ENCODE data around the gene TTLL1.
"Not testable (repeated sequence)": the region's sequence is repeated elsewhere in the genome, so short reads cannot be mapped to it uniquely, and the experiment has no call there.

The TTLL1 gene

DNA sequence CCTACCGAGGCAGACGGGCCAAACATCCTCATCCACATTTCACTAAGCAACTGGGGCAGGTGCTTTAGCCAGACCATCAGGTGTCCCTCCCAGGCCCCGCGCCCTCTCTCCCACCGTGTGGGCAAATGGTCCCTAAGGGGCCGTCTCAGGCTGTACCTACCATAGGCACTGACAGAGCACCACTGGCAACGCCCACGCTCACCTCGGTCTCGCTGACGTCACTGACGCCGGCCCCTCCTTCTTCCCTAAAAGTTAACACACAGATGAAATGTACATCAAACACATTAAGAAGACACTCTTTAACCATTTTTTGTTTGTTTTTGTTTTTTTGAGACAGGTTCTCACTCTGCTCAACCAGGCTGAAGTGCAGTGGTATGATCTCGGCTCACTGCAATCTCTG lies 9.4 kb downstream of the TTLL1 start:
- DNase-seq (ENCODE audit: low read depth), result no peak
- H3K4me3 ChIP-seq (ENCODE audit: low read depth, low read length), result no peak overlapping the region

DNA sequence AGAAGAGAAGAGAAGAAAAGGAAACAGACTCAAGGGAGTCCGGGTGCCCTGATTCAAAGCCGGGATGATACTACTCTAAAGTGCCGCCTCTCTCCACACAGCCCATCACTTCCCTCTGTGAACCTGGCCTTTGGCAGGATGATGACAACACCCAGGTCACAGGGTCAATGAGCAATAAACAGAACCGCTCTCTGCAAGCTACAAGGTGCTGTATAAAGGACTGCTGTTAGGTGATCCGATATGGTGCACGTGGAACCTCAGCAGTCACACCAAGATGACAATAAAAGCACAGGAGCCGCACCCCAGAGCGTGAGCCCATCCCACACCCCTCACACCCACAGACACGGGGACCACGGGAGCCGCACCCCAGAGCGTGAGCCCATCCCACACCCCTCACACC lies 10.7 kb downstream of the TTLL1 start:
- no peak for DNase-seq (ENCODE audit: low read depth)
- H3K4me3 ChIP-seq (ENCODE audit: low read depth, low read length), result no peak overlapping the region

DNA sequence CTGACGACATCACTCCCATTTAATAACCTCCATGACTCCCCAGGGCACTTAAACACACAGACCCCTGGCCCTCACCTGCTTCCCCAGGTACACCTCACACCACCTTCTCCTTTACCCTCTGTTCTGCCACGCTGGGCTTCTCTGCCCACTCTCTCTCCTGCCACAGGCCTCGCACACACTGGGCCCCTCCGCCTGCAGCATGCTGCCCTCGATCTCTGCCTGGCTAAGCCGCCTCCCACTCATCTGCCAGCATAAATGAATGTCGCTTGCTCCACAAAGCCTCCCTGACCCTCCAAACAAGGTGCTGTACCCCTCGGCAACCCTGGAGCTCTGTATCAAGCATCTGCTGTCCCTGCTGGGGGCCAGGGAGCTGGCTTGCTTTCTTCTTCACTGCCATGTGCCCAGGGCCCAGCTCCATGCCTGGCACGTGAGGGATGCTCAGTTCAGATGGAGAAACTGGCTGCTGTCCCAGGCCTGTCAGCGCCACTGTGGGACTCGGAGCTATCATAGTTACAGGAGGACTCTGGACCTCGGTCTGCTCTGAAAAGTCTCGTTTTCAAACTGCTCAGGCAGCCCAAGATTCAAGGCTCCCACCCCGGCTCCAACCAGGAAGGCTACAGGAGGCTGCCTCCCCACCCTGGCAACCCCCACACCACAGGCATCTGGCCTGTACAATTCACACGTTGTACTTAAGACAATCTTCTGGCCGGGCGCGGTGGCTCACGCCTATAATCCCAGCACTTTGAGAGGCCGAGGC lies 11.9 kb downstream of the TTLL1 start:
- H3K4me3 ChIP-seq (ENCODE audit: low read depth, low read length), result no peak overlapping the region
- DNase-seq (ENCODE audit: low read depth), result no peak

DNA sequence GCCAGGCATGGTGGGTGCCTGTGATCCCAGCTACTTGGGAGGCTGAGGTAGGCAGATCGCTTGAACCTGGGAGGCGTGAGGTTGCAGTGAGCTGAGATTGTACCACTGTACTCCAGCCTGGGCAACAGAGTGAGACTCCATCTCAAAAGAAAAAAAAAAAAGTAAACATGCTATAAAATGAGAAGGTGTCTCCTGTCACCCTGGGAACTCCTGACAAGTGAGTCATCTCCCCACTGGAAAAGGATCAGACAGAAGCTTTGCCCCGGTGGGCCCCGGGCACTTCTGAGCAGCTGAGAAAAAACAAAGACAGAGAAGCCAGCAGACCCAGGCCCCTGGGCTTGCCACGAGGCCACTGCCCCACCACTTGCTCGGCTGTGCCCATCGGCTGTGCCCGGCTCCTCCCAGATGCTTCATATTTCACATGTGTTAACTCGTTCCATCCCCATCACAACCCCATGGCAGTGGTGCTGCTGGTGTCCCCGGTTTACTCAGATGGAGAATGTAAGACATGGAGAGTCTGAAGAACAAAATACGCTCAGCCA lies 22.3 kb downstream of the TTLL1 start:
- no peak for DNase-seq (ENCODE audit: low read depth)
- H3K4me3 ChIP-seq (ENCODE audit: low read depth, low read length), result no peak overlapping the region

DNA sequence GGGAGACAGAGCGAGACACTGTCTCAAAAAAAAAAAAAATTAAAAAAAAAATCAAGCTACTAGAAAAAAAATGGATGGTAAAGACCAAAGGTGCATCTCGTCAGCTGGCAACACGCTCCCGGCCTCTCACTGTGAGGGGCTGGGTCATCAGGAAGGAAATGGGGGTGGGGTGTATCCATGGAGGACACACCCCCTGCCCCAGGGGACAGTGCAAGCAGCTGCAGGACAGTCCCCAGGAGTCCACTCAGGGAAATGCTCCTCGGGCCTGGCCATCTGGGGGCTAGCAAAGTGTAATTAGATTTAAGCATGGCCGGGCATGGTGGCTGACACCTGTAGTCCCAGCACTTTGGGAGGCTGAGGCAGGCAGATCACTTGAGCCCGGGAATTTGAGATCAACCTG lies 23.1 kb downstream of the TTLL1 start:
- DNase-seq (ENCODE audit: low read depth), result no peak
- no peak overlapping the region for H3K4me3 ChIP-seq (ENCODE audit: low read depth, low read length)

DNA sequence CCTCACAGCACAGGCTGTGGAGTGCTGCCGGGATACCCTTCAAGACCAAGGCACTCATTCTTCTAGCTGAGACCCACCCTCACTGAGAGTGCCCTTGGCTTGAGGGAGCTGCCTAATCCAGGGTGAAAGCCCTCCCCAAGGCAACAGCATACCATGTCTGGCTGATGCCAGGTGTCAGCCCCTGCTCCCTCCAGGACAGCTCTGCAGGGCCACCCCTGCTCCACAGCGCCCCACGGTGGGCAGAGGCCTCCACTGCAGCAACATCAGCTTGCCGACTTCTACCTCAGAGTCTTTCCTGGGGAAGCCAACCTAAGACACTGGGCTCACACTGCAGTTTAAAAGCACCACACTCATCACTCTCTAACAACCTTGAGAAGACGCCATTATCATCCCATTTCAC lies 29.0 kb downstream of the TTLL1 start:
- no peak overlapping the region for H3K4me3 ChIP-seq (ENCODE audit: low read depth, low read length)
- DNase-seq (ENCODE audit: low read depth), result no peak

DNA sequence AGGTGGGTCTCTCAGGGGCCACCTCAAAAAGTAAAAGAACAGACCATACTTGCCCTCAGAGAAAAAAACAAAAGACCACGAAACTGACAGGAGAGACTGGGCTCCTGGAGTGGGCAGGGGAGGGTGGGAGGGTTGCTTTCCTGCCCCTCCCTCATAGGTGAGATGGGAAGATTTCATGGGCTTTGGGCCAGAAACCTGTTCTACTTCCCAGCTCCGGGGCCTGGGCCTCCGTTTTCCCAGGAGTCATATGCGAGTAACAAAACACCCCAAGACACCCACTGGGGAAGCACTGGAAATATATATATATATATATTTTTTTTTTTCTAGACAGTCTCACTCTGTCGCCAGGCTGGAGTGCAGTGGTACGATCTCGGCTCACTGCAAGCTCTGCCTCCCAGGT lies 31.6 kb downstream of the TTLL1 start:
- DNase-seq (ENCODE audit: low read depth), result no peak
- no peak overlapping the region for H3K4me3 ChIP-seq (ENCODE audit: low read depth, low read length)

DNA sequence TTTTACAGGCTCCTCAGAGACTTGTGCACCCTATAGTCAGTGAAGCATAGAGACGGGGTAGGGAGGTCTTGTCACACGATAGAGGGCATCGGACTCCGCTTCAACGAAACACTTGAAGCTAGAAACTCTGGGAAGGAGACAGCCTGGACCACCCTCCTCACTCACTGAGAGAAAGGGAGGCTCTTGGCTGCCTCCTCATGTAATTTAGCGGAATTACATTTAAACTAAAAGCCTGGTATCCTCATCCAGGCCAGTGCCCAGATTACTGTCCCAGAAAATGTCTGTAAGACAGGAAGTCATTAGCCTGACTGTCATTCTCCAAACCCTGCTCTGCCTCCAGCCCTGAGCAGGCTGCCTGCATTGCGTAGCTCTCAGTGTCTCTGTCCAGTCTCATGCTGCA lies 36.0 kb downstream of the TTLL1 start:
- DNase-seq (ENCODE audit: low read depth), result no peak
- H3K4me3 ChIP-seq (ENCODE audit: low read depth, low read length), result no peak overlapping the region

DNA sequence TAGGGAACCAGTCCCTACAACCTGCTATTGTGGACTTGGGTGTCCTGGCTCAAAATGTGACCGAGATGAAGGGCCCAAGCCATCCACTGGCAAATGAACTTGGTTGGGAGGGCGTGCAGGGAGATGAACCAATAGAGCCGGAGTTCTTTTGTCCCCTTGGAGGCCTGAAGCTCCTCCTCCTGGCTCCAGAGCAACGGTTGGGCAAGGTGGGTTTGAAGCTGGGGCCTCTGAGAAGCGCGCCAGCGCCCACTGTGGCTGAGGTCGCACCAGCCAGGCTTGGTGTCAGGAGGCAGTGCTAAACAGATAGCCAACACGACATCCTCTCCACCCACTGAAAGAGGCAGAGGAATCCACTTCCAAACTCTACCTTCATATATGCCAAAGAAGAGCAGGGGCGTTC lies 38.2 kb downstream of the TTLL1 start:
- no peak overlapping the region for H3K4me3 ChIP-seq (ENCODE audit: low read depth, low read length)
- DNase-seq (ENCODE audit: low read depth), result no peak

DNA sequence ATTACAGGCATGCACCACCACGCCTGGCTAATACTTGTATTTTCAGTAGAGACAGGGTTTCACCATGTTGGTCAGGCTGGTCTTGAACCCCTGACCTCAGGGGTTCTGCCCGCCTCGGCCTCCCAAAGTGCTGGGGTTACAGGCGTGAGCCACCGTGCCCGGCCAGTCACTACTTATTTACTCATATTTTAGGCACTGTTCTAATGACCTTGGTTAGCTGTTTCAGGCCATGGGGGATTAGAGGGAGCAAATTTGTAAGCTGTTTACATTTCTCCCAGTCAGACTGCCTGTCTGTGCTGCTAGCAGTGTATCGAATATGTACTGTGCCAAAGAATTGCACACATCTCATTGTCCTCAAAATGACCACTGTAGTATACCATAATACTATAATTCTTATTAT lies 41.6 kb downstream of the TTLL1 start:
- DNase-seq (ENCODE audit: low read depth), result no peak

DNA sequence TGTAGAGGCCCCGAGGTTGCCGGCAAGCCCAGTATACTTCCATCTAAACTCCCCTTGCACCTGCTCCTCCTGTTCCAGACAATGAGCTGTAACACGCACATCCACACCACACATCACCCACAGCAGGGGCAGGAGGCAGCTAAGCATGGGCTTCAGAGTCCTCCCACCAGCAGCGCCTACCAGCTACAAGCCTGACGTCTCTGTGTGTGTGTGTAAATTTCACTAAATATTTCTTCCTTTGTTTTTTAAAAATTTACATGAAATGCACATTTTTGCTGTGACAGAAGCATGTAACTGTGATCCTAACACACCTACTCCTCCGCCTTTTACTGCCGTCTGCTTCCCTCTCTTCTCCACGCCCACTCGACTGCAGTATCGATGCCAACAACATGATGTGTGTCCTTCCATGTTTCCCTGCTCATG lies 44.9 kb downstream of the TTLL1 start:
- no peak overlapping the region for H3K4me3 ChIP-seq (ENCODE audit: low read depth, low read length)
- DNase-seq (ENCODE audit: low read depth), result no peak

More for the DNA sequence above, 41.6 kb downstream of the TTLL1 start:
- no peak overlapping the region for H3K4me3 ChIP-seq (ENCODE audit: low read depth, low read length)

DNA sequence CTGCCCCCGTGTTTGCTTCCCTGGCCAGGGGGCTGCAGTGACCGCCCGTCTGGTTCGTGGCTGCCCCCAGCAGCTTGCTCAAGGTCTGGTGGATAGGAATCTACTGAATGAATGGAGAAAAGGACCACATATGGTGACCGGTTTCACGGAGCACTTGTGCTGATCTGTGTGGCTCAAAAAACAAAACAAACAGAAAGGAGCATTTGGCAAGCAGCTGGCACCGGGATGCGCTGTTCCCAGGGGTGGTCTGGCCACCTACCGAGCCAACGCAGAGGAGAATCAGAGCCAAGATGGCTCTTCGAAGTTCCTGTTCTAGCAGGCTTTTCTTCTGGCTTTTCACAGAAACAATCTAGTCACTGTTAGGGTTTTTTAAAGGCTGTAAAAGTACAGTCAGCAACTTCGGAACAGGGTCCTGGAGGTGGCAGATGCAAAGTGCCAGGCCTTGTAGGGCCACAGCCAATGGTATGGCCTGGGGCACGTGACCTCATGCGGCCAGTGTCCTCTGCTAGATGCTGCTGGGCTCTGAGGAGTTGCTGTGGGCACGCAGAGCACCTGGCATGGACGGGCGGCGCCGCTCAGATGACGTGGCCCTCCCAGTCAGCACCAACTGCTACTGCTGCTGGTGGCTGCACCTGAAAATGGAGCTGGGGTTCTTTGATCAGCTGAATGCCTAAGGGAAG lies 47.0 kb downstream of the TTLL1 start:
- DNase-seq (ENCODE audit: low read depth), result no peak
- no peak overlapping the region for H3K4me3 ChIP-seq (ENCODE audit: low read depth, low read length)

DNA sequence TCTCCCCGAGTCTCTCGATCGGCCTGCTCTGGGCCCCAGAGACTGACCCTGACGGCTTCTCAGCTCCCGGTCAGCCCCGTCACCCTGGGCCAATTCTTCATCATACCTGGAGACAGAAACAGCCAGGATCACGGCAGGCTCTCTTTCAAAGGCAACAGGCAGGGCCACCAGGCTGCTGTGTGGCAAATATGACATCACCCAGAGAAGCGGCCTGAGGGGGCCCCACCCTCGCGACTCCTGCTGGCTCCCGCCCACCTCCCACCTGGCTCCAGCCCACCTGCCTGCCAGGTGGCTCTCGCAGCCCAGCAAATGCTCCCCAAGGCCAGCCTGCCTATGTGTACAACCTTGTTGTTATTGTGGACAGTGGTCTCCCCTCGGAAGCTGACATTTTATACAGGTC lies 49.4 kb downstream of the TTLL1 start:
- no peak overlapping the region for H3K4me3 ChIP-seq (ENCODE audit: low read depth, low read length)
- DNase-seq (ENCODE audit: low read depth), result no peak

DNA sequence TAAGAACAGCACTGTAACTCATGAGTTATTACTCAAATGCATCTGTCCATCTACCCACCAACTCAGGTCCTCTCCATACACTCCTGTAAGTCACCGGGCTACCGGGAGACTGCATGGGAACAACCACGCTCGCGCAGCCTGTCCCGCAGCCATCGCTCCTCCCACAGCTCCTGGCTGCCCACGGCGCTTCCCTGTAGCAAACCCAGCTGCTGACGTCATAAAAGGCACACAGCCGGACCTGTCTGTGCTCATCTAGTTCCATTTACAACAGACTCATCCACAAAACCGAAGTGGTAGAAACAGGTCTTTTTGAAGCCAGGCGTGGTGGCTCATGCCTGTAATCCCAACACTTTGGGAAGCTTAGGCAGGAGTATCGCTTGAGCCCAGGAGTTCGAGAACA lies 50.9 kb downstream of the TTLL1 start:
- no peak for DNase-seq (ENCODE audit: low read depth)
- H3K4me3 ChIP-seq (ENCODE audit: low read depth, low read length), result no peak overlapping the region

DNA sequence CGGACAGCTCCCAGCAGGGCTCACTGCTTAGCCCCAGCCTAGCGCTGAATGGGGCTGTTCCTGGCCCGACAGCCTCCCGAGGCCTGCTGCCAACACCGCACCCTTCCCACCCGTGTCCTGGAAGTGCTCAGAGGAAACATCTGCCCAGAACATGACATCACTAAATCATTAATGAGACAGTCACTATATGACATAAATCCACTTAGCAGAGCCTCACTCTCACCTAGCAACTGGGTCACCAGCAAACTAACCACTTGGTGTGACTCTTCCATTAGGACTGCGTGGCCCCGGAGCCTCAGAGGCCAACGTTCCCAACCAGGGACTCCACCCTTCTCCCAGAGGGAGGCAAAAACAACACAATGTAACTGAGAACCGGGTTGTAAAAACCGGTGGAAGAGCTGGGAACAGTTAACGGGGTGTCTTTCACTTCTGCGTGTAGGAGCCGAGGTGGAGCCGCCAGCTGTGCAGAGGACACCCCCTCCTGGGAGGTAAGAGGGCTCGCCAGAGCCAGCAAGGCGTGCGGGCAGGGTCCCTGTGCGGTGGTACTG lies 52.8 kb downstream of the TTLL1 start:
- DNase-seq (ENCODE audit: low read depth), result peak; percentile 72
- no peak overlapping the region for H3K4me3 ChIP-seq (ENCODE audit: low read depth, low read length)

DNA sequence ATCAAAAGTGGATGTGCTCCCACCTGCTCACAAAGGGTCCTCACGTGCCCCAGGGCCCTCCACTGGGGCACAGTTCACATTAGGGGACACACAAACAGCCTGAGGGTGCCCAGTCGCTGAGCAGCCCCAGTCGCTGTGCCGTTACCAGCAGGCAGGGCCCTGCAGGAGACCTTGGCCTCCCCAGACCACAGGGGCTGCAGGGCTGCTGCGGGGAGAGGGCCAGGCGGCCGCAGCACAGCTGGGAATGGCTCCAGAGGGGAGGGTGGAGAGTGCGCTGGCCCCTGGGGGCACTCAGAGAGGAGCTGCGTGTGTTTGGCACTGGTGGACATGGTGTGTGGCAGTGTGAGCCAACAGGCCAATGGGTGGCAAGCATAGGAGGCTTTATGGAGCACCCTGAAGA lies 53.9 kb downstream of the TTLL1 start:
- DNase-seq (ENCODE audit: low read depth), result no peak
- H3K4me3 ChIP-seq (ENCODE audit: low read depth, low read length), result no peak overlapping the region

DNA sequence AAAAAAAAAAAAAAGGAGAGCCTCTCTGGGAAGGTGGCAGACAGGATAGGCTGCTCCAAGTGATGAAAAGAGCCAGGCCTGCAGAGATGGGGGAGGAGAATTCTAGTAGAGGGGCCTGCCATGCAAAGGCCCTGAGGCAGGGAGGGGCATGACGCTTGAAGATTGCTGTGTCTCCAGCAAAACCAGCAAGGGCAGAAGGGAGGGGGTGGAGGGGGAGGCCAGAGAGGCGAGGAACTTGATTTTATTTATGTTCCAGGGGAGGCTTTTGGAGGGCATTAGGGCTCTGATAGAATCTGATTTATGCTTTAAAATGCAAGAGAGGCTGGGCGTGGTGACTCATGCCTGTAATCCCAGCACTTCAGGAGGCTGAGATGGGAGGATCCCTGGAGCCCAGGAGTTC lies 57.6 kb downstream of the TTLL1 start:
- no peak overlapping the region for H3K4me3 ChIP-seq (ENCODE audit: low read depth, low read length)
- no peak for DNase-seq (ENCODE audit: low read depth)

DNA sequence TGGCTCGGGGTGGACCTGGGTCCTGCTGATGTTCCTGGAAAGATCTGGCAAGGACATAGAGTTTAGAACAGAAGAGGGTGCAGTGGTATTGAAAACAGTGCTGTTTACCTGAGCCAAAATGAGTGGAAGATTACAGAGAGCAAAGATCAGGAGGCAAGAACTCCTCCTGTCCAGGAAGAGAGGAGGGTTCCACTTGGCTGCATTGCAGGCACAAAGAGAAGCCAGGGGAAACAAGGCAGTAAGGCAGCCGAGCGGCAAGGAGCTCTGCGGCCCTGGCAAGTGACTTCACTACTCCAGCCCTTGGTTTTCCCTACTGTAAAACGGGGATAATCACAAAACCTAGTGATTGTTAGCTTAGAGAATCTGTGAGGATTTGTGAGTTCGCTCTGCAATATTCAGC lies 70.6 kb downstream of the TTLL1 start:
- no peak overlapping the region for H3K4me3 ChIP-seq (ENCODE audit: low read depth, low read length)
- DNase-seq (ENCODE audit: low read depth), result no peak

DNA sequence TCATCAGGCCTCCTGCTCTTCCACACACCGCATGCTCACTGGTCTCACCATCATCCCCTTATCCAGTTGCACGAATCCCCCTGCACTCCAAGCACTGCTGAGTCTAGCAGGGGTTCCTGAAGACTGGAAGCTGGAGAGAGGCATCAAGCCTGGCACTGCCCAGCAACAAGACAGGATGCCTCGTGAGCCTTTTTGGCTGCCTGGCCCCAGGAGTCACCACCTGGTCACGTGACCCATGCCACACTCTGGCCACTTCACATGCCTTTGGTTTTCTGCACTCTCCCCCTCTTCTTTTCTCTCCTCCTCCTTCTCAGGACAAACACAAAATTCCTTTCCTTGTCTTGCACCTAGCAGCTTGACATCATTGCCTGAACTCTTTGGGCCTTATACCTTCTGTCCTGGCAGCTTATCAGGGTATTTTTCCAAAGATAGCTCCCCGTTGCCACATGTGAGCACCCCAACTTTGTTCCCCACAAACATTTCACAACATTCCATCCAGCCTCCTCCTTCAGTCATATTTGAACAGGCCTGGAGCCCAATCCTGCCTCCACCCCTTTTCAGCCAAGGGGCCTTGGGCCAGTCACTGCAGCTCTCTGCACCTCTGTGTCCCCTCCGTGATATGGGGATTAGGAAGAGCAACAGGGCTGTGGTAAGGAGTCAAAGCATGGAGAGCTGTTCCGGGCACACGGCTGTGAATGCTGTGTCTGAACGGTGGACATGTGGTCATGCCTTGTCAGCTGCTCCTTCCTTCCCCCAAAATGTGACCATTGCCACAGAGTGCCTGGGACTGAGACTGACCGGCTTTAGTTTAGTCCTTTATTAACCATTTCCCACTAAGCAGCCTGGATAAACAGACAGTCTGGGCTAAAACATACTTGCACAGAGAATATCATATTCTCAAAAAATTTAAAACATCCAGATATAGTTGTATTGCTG lies 71.4 kb downstream of the TTLL1 start:
- no peak for DNase-seq (ENCODE audit: low read depth)
- H3K4me3 ChIP-seq (ENCODE audit: low read depth, low read length), result no peak overlapping the region

DNA sequence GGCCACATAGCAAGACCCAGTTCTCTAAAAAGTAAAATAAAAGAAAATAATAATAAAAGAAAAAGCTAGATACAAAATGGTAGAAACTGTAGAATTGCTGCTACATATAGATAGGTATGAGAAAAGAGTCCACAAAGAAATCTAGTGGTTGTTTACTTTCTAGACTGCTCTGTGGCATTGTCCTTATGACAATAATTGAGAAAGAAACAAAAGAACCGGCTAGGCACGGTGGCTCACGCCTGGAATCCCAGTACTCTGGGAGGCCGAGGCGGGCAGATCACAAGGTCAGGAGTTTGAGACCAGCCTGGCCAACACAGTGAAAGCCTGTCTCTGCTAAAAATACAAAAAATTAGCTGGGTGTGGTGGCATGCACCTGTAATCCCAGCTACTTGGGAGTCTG lies 73.0 kb downstream of the TTLL1 start:
- DNase-seq (ENCODE audit: low read depth); H3K4me3 ChIP-seq (ENCODE audit: low read depth, low read length): not testable (repeated sequence)

Data from skeletal muscle cell (primary cell).